ENCODE measurements around the gene CACNA1B. TPM values are rescaled to one million over a fixed set of nuclear protein-coding genes. Genes with fewer than 3 reads are reported as not detected.

CACNA1B gene
- total and polyA plus RNA-seq, 7 donors = under 0.01 to 1.4 (median 0.55) TPM; not detected in 1

GRCh38 chr9:138024131-138024530 is 146.5 kb downstream of the CACNA1B start:
- WGBS, 2 donors = 83 to 92% methylated on average over 9 of the region's 9 CpGs
- DNase-seq = peak; percentile 50
- Histone ChIP-seq H3K36me3 (no peaks in the 10 kb centered on the region), H3K4me1 (peaks cover 0 to 8% (median 4%) of the 10 kb centered on the region in 4 donors), H3K27ac (no peak overlapping the region), H3K27me3 (peaks cover 13 to 56% (median 30%) of the 10 kb centered on the region in 3 donors), H3K4me3 (no peak overlapping the region), H3K9me3 (no peaks in the 10 kb centered on the region)
- no peak for TF ChIP-seq CTCF (IDR thresholded peaks at IDR 0.05)
- TF ChIP-seq POLR2A (IDR thresholded peaks at IDR 0.05) = no peak
- intact Hi-C loops (cut with DNase I) = no loop called here

- Histone ChIP-seq H3K27me3 (peaks cover 13 to 56% (median 30%) of the 10 kb centered on the region in 3 donors), H3K36me3 (no peaks in the 10 kb centered on the region), H3K4me1 (peaks cover 0 to 8% (median 4%) of the 10 kb centered on the region in 4 donors), H3K4me3 (no peak overlapping the region), H3K9me3 (no peaks in the 10 kb centered on the region), H3K27ac (no peak overlapping the region)
- intact Hi-C loops (cut with DNase I) = no loop called here
- 87 to 90% methylated on average over 11 of the region's 11 CpGs for WGBS, 2 donors
- no peak for TF ChIP-seq POLR2AphosphoS5 (IDR thresholded peaks at IDR 0.05)
- no peak for TF ChIP-seq CTCF (IDR thresholded peaks at IDR 0.05)
- TF ChIP-seq POLR2A (IDR thresholded peaks at IDR 0.05) = no peak
- no peak for TF ChIP-seq EP300 (IDR thresholded peaks at IDR 0.05)
- DNase-seq = peak; percentile 57
Measured at GRCh38 chr9:138024831-138025291, 147.3 kb downstream of the CACNA1B start.

GRCh38 chr9:138025417-138025816 is 147.8 kb downstream of the CACNA1B start:
- Histone ChIP-seq H3K27me3 (peaks cover 13 to 55% (median 30%) of the 10 kb centered on the region in 3 donors), H3K36me3 (no peaks in the 10 kb centered on the region), H3K4me1 (peaks cover 0 to 8% (median 4%) of the 10 kb centered on the region in 4 donors), H3K4me3 (no peak overlapping the region), H3K27ac (no peak overlapping the region), H3K9me3 (no peaks in the 10 kb centered on the region)
- intact Hi-C loops (cut with DNase I) = no loop called here
- DNase-seq = no peak
- TF ChIP-seq POLR2A (IDR thresholded peaks at IDR 0.05) (no peak), EP300 (IDR thresholded peaks at IDR 0.05) (no peak), POLR2AphosphoS5 (IDR thresholded peaks at IDR 0.05) (no peak)
- WGBS, 2 donors = 78 to 79% methylated on average over 4 of the region's 4 CpGs

GRCh38 chr9:138025908-138026307 is 148.3 kb downstream of the CACNA1B start:
- 82 to 84% methylated on average over 7 of the region's 7 CpGs for WGBS, 2 donors

GRCh38 chr9:138028596-138028995 is 151.0 kb downstream of the CACNA1B start:
- TF ChIP-seq POLR2AphosphoS5 (IDR thresholded peaks at IDR 0.05) (no peak), POLR2A (IDR thresholded peaks at IDR 0.05) (no peak), EP300 (IDR thresholded peaks at IDR 0.05) (no peak), CTCF (IDR thresholded peaks at IDR 0.05) (no peak)
- H3K9me3 ChIP-seq = no peaks in the 10 kb centered on the region
- H3K4me1 ChIP-seq = no peaks in the 10 kb centered on the region
- no peaks in the 10 kb centered on the region for H3K36me3 ChIP-seq
- H3K27ac ChIP-seq = no peak overlapping the region
- H3K4me3 ChIP-seq = no peak overlapping the region
- 94 to 97% methylated on average over 1 of the region's 1 CpG for WGBS, 2 donors
- intact Hi-C loops (cut with DNase I) = no loop called here
- peaks cover 6 to 38% (median 8%) of the 10 kb centered on the region in 3 donors for H3K27me3 ChIP-seq
- no peak for DNase-seq

More at GRCh38 chr9:138025908-138026307, 148.3 kb downstream of the CACNA1B start:
- Histone ChIP-seq H3K27me3 (peaks cover 13 to 50% (median 30%) of the 10 kb centered on the region in 3 donors), H3K4me3 (no peak overlapping the region), H3K9me3 (no peaks in the 10 kb centered on the region), H3K27ac (no peak overlapping the region), H3K4me1 (peaks cover 0 to 8% (median 4%) of the 10 kb centered on the region in 4 donors), H3K36me3 (no peaks in the 10 kb centered on the region)
- TF ChIP-seq POLR2AphosphoS5 (IDR thresholded peaks at IDR 0.05) (no peak), CTCF (IDR thresholded peaks at IDR 0.05) (no peak), POLR2A (IDR thresholded peaks at IDR 0.05) (no peak), EP300 (IDR thresholded peaks at IDR 0.05) (no peak)
- no peak for DNase-seq
- intact Hi-C loops (cut with DNase I) = no loop called here

Measured in sigmoid colon (tissue), 7 donors.